Heart left ventricle (tissue), 13 donors: ENCODE data around the gene IPO11.

ENCODE experiments used
- CTCF ChIP-seq, 12 donors: fragments of 200-600 bp; sonication (generic) in 4 of 12; IDR thresholded peaks; one replicate each; pipeline versions ENCODE4 v1.5.0 to v1.8.0; 2018 to 2022; ENCODE audit warnings: antibody characterized with exemption in 12 of 12, mild to moderate bottlenecking in 5 of 12
- POLR2A ChIP-seq, 2 donors: fragments of 450-650 bp; IDR thresholded peaks; one replicate each; pipeline ENCODE4 v1.6.1; 2017; ENCODE audit warnings: antibody characterized with exemption in 2 of 2, mild to moderate bottlenecking in 2 of 2, moderate library complexity in 2 of 2
- donor health status: ischemic (EF 13 %, LVEDD 7.1; RV severe dilation, severe dysfunction).
- donor health status: DM: no; HTN: yes; CAD: no.
- donor health status: DM: no; HTN: no; CAD: no.
- donor health status: ischemic (EF 25% LVEDD 6.9; RV normal size, moderate dysfunction).
- donor health status: ischemic (EF 25% LVEDD 5.7; RV mildly dilated, moderate dysfunction).
- donor health status: ischemic (EF 35%, LVEDD 5.7; RV mildly dilated, moderate dysfunction).
- donor health status: nonischemic (EF 11% LVEDD 7.7; RV severe dilation, severe dysfunction).
- donor health status: DM: yes; HTN: yes; CAD: no.
- donor health status: PGD.
- donor health status: ischemic (EF 29% LVEDD 5.4; RV normal size, mild dysfunction).
- donor health status: nonischemic (EF 23%, LVEDD 6.1; RV moderate dilation, normal function).

- TF ChIP-seq CTCF (IDR thresholded peaks at IDR 0.05) (no peak), POLR2A (IDR thresholded peaks at IDR 0.05) (no peak)
Measured at GRCh38 chr5:62418462-62419076, 6.0 kb downstream of the IPO11 start.
